ENCODE data around the gene PHF19.

PHF19 gene

GRCh38 chr9:120873512-120873911 lies 3.5 kb downstream of the PHF19 start:
- no peak for DNase-seq (ENCODE audit: low read depth in 2 of 2)

DNA sequence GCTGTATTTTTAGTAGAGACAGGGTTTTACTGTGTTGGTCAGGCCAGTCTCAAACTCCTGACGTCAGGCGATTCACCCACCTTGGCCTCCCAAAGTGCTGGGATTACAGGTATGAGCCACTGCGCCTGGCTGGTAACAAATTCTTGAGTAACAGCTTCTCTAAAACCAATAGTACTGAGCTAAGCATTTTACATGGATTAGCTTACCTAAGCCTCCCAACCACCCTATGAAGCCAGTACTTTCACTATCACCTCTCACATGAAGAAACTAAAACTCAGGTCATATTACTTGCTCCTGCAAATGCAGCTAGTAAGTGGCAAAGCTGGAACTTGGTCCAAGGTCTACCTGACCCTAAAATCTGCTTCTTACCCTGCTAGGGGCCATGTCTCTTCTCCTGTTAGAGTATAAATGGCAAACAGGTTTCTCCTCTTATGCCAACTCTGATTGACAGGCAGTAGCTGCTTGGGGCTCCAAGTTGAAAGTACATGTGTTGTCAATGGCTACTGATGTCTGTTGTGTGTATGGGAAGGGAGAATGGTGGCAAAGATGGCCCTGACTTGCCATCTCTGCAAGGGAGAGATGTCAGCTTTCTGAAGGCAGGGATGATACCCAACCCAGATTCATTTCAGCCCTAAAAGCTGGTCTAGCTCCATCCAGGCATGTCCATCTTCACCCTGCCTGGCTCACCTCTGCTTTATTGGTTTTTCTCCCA lies 4.0 kb downstream of the PHF19 start:
- no peak for DNase-seq (ENCODE audit: low read depth in 2 of 2)

DNA sequence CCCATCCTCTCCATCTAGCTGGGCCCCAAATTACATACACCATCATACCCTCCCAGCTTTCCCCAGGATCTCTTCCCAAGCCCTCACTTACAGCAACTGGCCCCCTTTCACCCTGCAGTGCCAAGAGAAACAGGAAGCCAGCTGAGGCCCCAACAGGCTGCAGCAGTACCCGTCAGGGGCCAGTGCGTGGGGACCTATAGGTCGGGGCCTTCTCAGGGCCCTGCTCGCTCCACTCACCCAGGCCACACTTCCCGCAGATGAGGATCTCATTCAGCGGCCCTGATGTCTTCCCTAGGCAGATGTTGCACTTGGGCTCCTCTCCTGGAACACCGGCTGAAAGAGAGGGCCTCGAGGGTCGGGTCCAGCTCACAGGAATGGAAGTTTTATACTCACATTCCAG lies 6.8 kb downstream of the PHF19 start:
- DNase-seq (ENCODE audit: low read depth in 2 of 2) = no peak

- DNase-seq (ENCODE audit: low read depth in 2 of 2) = no peak
These were observed 7.3 kb downstream of the PHF19 start for GRCh38 chr9:120869726-120870125.

DNA sequence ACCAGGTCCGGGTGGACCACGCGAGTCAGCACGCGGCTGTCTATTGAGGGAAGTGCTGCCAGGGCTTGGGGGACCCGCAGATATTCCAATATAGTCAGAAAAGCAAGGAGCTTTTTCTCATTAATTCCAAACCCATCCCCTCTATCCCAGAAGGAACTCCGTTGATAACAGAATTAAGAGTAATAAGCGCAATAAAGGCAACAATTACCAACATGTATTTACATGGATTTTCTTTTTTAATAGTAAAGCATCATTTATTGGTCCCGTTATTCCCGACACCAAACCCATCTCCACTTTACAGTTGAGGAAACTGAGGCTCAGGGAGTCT lies 7.7 kb downstream of the PHF19 start:
- DNase-seq (ENCODE audit: low read depth in 2 of 2) = no peak

- DNase-seq (ENCODE audit: low read depth in 2 of 2) = peak; percentile 94 to 97
These were observed 8.2 kb downstream of the PHF19 start for GRCh38 chr9:120868676-120869359.

DNA sequence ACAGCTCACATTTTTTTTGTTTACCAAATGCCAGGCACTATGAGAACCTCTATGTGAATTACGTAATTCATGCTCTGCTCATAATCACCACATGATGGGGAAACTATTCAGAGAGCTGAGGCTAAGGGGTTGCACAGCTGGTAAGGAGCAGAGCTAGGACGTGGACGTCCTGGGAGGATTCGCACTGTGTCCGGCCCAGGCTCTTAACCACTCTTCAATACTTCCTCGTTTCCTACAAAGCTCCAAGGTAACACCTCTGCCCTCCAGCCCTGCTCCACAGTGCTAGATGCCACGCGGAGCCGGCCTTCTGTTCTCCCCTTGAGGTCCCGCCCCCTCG lies 8.7 kb downstream of the PHF19 start:
- no peak for DNase-seq (ENCODE audit: low read depth in 2 of 2)

DNA sequence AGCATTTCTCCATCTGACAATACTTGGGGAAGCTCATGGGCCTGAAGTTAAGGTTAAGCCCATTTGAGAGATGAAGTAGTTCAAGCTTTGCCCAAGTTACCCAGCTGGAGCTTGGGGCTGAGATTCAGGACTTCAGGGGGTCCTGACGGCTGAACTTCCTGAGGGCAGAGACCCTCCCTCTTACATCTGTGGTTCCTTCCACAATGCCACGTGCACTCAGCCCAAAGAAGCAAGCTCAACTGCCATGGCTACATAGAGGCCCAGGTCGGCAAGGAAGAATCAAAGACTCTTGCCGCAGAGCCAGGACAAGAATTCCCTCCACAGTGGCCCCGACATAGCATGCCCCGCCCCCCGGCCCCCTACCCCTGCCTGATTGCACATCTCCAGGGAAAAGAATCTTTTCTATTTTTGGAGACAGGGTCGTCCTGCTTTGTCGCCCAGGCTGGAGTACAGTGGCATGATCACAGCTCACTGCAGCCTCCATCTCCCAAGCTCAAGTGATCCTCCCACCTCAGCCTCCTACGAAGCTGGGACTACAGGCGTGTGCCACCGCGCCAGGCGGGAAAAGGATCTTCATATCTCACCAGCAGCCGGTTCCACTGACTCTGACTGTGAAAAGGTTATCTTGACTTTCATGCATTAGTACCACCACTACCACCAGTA lies 9.2 kb downstream of the PHF19 start:
- no peak for DNase-seq (ENCODE audit: low read depth in 2 of 2)

- DNase-seq (ENCODE audit: low read depth in 2 of 2) = no peak
These were observed 10.3 kb downstream of the PHF19 start for GRCh38 chr9:120866651-120867050.

- DNase-seq (ENCODE audit: low read depth in 2 of 2) = no peak
These were observed 11.2 kb downstream of the PHF19 start for GRCh38 chr9:120865809-120866208.

DNA sequence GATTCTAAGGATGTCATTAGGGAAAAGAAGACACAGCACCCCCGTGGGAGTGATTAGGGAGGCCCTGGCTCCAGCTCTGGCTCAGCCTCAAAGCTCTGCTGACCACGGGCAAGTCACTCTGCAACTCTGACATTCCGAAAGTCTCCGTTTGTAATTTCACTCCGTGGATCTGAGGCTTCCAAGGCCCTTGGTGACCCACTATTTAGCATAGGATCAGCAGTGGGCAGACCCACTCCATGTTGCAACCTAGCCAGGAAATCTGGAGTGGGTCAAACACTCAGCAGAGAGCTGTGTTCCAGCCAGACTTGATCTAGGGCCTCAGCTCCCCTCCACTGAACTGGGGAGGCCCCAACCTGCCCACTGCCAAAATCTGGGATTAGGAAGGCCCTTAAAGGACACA lies 11.8 kb downstream of the PHF19 start:
- no peak for DNase-seq (ENCODE audit: low read depth in 2 of 2)

DNA sequence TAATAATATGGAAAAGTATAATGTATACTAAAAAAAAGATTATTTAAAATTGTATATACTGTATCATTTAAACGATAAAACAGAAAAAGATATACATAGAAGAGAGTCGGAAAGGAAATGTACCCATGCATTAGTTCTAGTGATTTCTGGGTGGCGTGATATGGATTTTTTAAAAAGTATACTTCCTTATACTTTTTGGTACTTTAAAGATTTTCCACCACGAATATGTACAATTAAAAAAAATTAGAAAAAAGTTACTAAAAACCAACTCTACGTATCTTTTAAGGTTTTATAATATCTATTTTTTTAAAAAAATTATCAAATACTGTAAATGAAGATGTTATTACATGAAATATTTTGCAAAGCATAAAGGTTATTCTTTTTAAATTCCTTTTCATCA lies 12.3 kb downstream of the PHF19 start:
- DNase-seq (ENCODE audit: low read depth in 2 of 2) = no peak

- no peak for DNase-seq (ENCODE audit: low read depth in 2 of 2)
These were observed 13.2 kb downstream of the PHF19 start for GRCh38 chr9:120863833-120864232.

DNA sequence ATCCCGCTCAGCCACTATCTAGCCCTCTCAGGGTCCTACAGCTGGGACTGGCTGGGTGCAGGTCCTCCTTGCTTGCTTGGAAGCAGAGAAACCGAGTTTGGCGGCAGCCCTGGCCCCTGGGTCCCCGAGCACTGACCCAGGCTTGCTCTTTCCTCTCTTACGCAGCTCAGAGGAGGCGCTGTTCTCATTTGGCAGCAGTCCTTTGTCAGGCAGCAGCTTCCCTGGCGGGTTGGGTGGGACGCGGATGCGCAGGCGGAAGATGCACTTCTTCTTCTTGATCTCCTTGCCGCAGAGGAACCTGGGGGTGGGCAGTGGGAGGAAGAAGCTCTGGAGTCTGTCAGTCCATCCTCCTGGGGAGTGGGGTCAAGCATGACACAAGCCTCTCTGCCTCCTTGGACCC lies 14.5 kb downstream of the PHF19 start:
- no peak for DNase-seq (ENCODE audit: low read depth in 2 of 2)

- no peak for DNase-seq (ENCODE audit: low read depth in 2 of 2)
These were observed 15.1 kb downstream of the PHF19 start for GRCh38 chr9:120861935-120862334.

GRCh38 chr9:120860083-120860482 lies 16.9 kb downstream of the PHF19 start:
- no peak for DNase-seq (ENCODE audit: low read depth in 2 of 2)

DNA sequence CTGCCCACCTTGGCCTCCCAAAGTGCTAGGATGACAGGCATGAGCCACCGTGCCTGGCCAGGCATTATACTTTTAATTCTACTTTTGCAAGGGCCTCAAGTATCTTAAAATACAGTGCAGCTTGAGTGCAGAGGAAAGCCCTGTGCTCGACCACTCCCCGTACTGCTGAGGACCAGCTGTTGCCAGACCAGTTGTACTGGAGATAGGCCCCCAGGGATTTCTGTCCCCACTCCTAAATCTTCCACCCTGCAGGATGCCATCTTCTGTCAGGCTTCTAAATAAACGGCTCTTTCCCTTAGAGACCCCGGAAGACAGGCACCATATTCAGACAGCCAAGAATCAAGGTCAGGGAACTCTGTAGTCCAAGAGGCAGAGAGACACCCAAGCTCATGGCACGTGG lies 17.6 kb downstream of the PHF19 start:
- DNase-seq (ENCODE audit: low read depth in 2 of 2) = no peak

DNA sequence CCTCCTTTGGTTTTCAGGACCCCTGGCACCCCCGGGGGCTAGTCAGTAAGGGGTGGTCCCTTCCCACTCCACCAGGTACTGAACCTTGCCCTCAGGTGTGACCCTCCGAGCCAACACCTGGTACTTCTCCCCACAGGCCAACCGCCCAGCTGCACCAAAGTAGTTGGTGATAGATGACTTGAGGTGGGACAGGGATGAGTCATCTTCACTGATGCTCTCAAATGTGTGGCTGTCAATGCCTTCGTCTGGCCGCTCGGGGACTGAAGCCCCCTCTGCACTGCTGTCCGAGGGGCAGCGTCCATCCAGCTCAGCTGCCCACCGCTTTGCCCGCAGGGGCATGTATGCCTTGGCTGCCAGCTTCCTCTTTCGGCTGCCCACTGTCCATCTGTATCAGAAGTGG lies 19.1 kb downstream of the PHF19 start:
- DNase-seq (ENCODE audit: low read depth in 2 of 2) = no peak

DNA sequence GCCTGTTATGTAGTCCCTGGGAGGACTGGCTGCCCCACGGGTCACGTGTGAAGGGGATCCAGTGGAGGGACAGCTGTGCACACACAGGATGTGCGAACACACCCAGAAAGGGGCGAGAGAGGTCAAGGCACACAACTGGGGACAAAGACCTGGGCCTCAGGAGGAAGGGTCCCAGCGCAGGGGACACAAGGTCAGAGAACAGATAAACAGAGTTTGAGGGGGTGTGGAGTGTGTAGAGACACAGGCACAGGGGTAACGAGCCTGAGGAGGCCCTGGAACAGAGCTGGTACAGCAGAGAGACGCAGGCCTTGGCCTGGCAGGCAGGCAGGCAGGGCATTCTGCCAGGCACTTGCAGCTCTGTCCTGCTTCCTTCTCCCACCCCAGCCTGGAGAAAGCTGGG lies 19.5 kb downstream of the PHF19 start:
- DNase-seq (ENCODE audit: low read depth in 2 of 2) = no peak

GRCh38 chr9:120856700-120857099 lies 20.3 kb downstream of the PHF19 start:
- no peak for DNase-seq (ENCODE audit: low read depth in 2 of 2)

DNA sequence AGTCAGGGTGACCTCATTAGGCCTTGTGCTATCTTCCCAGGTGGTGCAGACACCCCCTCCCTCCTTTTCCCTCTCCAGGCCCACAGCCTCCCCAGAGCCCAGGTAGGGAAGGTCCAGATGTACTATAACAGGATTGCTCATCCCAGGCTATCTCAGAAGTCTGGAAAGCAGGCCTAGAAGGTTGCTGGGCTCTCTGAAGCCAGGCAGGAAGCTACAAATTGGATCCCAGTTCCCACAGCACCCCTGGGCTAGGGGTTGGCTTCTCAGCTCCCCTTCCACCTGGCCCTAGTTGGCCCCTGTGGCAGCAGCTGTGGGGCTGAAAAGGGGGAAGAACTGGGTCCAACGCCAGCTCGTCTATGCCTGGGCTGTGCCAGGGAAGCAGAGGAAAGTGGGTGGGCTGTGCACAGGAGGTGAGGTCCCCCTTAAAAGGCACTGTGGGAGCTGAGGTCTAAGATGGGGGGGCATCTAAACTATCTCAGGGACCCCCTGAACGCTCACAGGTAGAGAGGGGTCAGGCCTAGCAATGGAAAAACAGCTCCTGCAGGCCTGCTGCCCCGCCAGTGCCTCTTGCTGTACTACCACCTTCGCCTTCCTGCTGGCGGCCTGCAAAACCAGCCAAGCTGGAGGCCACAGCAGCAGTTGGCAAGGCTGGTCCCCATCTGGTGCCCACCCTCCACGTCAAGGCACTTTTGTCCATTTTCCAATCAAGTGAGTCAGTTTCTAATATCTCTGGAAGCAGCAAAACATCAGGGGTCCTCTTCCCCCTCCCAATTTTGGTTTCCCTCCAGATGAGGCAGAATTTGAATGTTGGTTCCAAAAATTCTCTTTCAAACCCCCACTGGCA lies 20.9 kb downstream of the PHF19 start:
- DNase-seq (ENCODE audit: low read depth in 2 of 2) = no peak

DNA sequence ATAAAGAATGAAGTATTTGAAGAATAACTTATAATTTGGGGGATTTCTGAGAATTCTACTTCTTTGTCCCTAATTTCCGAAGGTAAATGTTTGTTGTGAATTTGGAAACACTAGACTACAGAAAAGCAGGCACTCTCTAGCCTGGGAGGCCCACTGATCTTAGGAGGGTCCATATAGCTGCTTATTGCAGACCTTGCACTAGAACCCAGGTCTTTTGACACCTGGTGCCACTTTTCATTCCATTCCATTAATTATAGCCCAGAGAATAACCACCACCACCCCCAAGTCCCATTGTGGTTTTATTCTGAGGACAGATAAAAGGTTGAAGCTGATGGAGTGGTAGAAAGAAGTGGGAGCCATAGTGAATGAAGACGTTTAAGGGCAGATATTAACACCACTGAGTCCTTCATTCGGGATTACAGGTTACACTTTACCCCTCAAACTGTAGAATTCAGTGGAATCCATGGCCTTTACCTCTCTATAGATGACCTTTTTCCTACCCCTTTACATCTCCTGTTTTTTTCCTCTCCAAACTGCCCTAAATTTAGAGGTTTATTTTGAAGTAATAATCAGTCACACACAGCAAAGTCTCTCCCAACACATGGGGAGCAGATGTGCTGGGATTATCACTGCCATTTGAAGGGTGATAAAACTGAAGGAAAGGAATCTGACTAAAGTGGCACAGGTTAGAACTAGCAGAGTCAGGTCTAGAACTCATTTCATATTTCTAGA lies 22.2 kb downstream of the PHF19 start:
- no peak for DNase-seq (ENCODE audit: low read depth in 2 of 2)
